GM21619 (cell line): Measurements from ENCODE around the gene DTL.

Experiments used
- ATAC-seq: cut with Tn5 transposase; IDR thresholded peaks from one replicate; pipeline ENCODE4 v1.9.1; 2021; ENCODE audit not compliant: unreplicated experiment

Gene DTL

GRCh38 chr1:212035835-212036605, 472 bp downstream of the DTL start:
- ATAC-seq, result peak; percentile 14

GRCh38 chr1:212037900-212038299, 2.4 kb downstream of the DTL start:
- ATAC-seq, result no peak

GRCh38 chr1:212039622-212040021, 4.1 kb downstream of the DTL start:
- ATAC-seq, result no peak

GRCh38 chr1:212040629-212041412, 5.3 kb downstream of the DTL start:
- ATAC-seq, result no peak

GRCh38 chr1:212042436-212042835, 6.9 kb downstream of the DTL start:
- ATAC-seq, result no peak

GRCh38 chr1:212044851-212045250, 9.3 kb downstream of the DTL start:
- no peak for ATAC-seq

- no peak for ATAC-seq
Measured at GRCh38 chr1:212045981-212046380, 10.4 kb downstream of the DTL start.

GRCh38 chr1:212053993-212054392, 18.4 kb downstream of the DTL start:
- ATAC-seq, result no peak

GRCh38 chr1:212055333-212055732, 19.8 kb downstream of the DTL start:
- no peak for ATAC-seq

GRCh38 chr1:212060632-212061472, 25.3 kb downstream of the DTL start:
- no peak for ATAC-seq

GRCh38 chr1:212062832-212063438, 27.4 kb downstream of the DTL start:
- no peak for ATAC-seq

- no peak for ATAC-seq
Measured at GRCh38 chr1:212067787-212068186, 32.2 kb downstream of the DTL start.

- ATAC-seq, result no peak
Measured at GRCh38 chr1:212070720-212071302, 35.3 kb downstream of the DTL start.

GRCh38 chr1:212072047-212072446, 36.5 kb downstream of the DTL start:
- no peak for ATAC-seq

GRCh38 chr1:212073490-212073889, 37.9 kb downstream of the DTL start:
- no peak for ATAC-seq

- no peak for ATAC-seq
Measured at GRCh38 chr1:212074313-212074712, 38.8 kb downstream of the DTL start.

GRCh38 chr1:212074856-212075255, 39.3 kb downstream of the DTL start:
- no peak for ATAC-seq

- no peak for ATAC-seq
Measured at GRCh38 chr1:212077028-212077427, 41.5 kb downstream of the DTL start.

- ATAC-seq, result no peak
Measured at GRCh38 chr1:212078826-212079225, 43.3 kb downstream of the DTL start.

GRCh38 chr1:212082765-212083406, 47.3 kb downstream of the DTL start:
- ATAC-seq, result no peak
